HepG2 (cell line): ENCODE results near the gene THBS2. TPM values are rescaled to one million over a fixed set of nuclear protein-coding genes. Genes with fewer than 3 reads are reported as not detected.

Experiments
- BRD4 ChIP-seq: sonication (generic); formaldehyde crosslinking; IDR thresholded peaks from 2 replicates; pipeline ENCODE4 v1.4.0; 2020; ENCODE audit warnings: missing genetic modification reagents
- ELF3 ChIP-seq: IDR thresholded peaks from 2 replicates; pipeline ENCODE4 v1.6.1; 2016; ENCODE audit warnings: missing genetic modification reagents, missing compliant biosample characterization
- FOXC1 ChIP-seq: sonication (generic); formaldehyde crosslinking; IDR thresholded peaks from 2 replicates; pipeline ENCODE4 v1.8.0; 2022; ENCODE audit warnings: mild to moderate bottlenecking, missing genetic modification reagents, borderline replicate concordance
- FOXM1 ChIP-seq: sonication (generic); formaldehyde crosslinking; IDR thresholded peaks from 2 replicates; pipeline ENCODE4 v1.5.0; 2020; ENCODE audit warnings: missing genetic modification reagents
- KDM4B ChIP-seq: sonication (generic); formaldehyde crosslinking; IDR thresholded peaks from 2 replicates; pipeline ENCODE4 v1.4.0; 2020; ENCODE audit warnings: missing genetic modification reagents
- MEIS2 ChIP-seq: sonication (generic); formaldehyde crosslinking; IDR thresholded peaks from 2 replicates; pipeline ENCODE4 v1.9.0; 2021; ENCODE audit warnings: mild to moderate bottlenecking, missing genetic modification reagents
- RBFOX2 ChIP-seq: fragments of 200-400 bp; formaldehyde crosslinking; IDR thresholded peaks from 2 replicates; pipeline ENCODE4 v1.6.1; 2017; ENCODE audit warnings: low read depth, mild to moderate bottlenecking, low read length
- U2AF2 ChIP-seq: fragments of 200-400 bp; formaldehyde crosslinking; IDR thresholded peaks from 2 replicates; pipeline ENCODE4 v1.6.1; 2017; ENCODE audit warnings: low read depth, mild to moderate bottlenecking, low read length
- ZNF234 ChIP-seq: sonication (generic); formaldehyde crosslinking; conservative IDR thresholded peaks from 2 replicates; pipeline ENCODE4 v1.5.1; 2020; ENCODE audit warnings: mild to moderate bottlenecking, missing genetic modification reagents
- ZNF556 ChIP-seq: sonication (generic); formaldehyde crosslinking; IDR thresholded peaks from 2 replicates; pipeline ENCODE4 v1.4.0; 2020; ENCODE audit warnings: mild to moderate bottlenecking, missing genetic modification reagents, borderline replicate concordance
- ZNF569 ChIP-seq: sonication (generic); formaldehyde crosslinking; IDR thresholded peaks from 2 replicates; pipeline ENCODE4 v1.5.0; 2020; ENCODE audit warnings: mild to moderate bottlenecking, missing genetic modification reagents, moderate library complexity, borderline replicate concordance
- polyA plus RNA-seq, 8 experiments: library from polyadenylated mRNA; depleted of rRNA in 3 of 8; stranded (reverse) in 7 of 8; unstranded in 1 of 8; fragments of >200 nt; fragmentation: Illumina TruSeq in 4 of 8; extraction: Trizol in 4 of 8; gene quantifications; 2 replicates each; pipeline versions ENCODE4 v1.2.1 to v1.2.3, GENCODE V29; 2011 to 2016; ENCODE audit warnings: low read depth in 4 of 8, missing spikeins in 1 of 8, mixed read lengths in 1 of 8; ENCODE audit not compliant: insufficient read depth in 1 of 8
- total RNA-seq, 5 experiments: library from RNA; depleted of rRNA; stranded (reverse); fragments of >200 nt; fragmentation: Illumina TruSeq; extraction: Trizol; gene quantifications; 2 replicates each; pipeline ENCODE4 v1.2.3, GENCODE V29; 2016; ENCODE audit warnings: low read depth in 1 of 5
- TF ChIP-seq, protein P1 (sequence below): sonication (generic); formaldehyde crosslinking; IDR thresholded peaks from 2 replicates; pipeline ENCODE4 v1.9.0; 2021; ENCODE audit warnings: mild to moderate bottlenecking, missing genetic modification reagents
- TF ChIP-seq, protein P2 (sequence below): sonication (generic); formaldehyde crosslinking; IDR thresholded peaks from 2 replicates; pipeline ENCODE4 v1.4.0; 2020; ENCODE audit warnings: mild to moderate bottlenecking, missing genetic modification reagents
- TF ChIP-seq, protein P3 (sequence below): sonication (generic); formaldehyde crosslinking; IDR thresholded peaks from 2 replicates; pipeline ENCODE4 v1.4.0; 2020; ENCODE audit warnings: mild to moderate bottlenecking, missing genetic modification reagents
- TF ChIP-seq, protein P4 (sequence below), 2 experiments: IDR thresholded peaks; 2 replicates each; pipeline ENCODE4 v1.6.1; 2011 to 2012; ENCODE audit warnings: low read length in 2 of 2, borderline replicate concordance in 1 of 2, low read depth in 1 of 2, mild to moderate bottlenecking in 1 of 2, moderate library complexity in 1 of 2
- TF ChIP-seq, protein P5 (sequence below): sonication (generic); formaldehyde crosslinking; conservative IDR thresholded peaks from 2 replicates; pipeline ENCODE4 v1.8.0; 2022; ENCODE audit warnings: missing genetic modification reagents

Gene THBS2
- total and polyA plus RNA-seq, 2 of the 13 experiments (the other 11 are each of a cell fraction or from before 2014, with no cell fraction given), result 0.12 to 0.15 TPM

DNA sequence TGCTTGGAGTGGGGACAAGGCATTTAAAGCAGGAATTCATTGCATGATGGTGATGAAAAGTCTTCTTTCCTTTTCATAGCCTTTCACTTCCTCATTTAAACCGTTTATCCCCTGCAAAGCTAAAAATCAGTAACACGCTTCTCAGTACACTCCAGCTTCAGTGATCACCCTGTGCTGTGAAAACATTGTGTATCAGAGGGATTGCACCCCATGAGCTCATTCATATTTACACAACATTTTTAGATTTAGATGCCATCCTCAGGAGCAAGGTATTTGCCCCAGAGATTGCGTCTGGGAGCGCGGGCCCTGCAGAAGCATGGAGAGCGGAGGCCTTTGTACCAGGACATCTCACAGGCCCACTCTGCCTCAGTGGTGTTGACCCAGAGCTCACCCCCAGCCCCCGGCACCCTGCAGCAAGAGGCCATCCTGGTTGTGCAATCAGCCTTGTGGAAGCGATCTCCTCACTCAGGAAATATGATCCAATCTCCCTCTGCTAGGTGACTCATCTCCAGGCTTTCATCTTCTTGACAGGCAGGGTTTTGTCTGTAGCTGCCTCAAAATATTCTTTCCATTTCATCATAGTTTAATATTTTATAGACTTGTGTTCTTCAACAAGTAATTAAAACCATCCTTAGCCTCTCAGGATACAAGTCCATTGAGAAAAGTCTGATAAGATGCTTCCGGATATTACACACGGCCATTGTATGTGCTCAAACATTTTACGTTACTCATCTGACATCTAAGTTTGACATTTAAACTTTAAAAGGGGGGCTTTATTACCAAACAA lies 38.9 kb upstream of the THBS2 start (continued):
- TF ChIP-seq, protein P1, sequence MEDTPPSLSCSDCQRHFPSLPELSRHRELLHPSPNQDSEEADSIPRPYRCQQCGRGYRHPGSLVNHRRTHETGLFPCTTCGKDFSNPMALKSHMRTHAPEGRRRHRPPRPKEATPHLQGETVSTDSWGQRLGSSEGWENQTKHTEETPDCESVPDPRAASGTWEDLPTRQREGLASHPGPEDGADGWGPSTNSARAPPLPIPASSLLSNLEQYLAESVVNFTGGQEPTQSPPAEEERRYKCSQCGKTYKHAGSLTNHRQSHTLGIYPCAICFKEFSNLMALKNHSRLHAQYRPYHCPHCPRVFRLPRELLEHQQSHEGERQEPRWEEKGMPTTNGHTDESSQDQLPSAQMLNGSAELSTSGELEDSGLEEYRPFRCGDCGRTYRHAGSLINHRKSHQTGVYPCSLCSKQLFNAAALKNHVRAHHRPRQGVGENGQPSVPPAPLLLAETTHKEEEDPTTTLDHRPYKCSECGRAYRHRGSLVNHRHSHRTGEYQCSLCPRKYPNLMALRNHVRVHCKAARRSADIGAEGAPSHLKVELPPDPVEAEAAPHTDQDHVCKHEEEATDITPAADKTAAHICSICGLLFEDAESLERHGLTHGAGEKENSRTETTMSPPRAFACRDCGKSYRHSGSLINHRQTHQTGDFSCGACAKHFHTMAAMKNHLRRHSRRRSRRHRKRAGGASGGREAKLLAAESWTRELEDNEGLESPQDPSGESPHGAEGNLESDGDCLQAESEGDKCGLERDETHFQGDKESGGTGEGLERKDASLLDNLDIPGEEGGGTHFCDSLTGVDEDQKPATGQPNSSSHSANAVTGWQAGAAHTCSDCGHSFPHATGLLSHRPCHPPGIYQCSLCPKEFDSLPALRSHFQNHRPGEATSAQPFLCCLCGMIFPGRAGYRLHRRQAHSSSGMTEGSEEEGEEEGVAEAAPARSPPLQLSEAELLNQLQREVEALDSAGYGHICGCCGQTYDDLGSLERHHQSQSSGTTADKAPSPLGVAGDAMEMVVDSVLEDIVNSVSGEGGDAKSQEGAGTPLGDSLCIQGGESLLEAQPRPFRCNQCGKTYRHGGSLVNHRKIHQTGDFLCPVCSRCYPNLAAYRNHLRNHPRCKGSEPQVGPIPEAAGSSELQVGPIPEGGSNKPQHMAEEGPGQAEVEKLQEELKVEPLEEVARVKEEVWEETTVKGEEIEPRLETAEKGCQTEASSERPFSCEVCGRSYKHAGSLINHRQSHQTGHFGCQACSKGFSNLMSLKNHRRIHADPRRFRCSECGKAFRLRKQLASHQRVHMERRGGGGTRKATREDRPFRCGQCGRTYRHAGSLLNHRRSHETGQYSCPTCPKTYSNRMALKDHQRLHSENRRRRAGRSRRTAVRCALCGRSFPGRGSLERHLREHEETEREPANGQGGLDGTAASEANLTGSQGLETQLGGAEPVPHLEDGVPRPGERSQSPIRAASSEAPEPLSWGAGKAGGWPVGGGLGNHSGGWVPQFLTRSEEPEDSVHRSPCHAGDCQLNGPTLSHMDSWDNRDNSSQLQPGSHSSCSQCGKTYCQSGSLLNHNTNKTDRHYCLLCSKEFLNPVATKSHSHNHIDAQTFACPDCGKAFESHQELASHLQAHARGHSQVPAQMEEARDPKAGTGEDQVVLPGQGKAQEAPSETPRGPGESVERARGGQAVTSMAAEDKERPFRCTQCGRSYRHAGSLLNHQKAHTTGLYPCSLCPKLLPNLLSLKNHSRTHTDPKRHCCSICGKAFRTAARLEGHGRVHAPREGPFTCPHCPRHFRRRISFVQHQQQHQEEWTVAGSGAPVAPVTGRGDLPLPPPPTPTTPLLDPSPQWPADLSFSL (CRISPR knock-in tag), result no peak
- TF ChIP-seq MEIS2 (CRISPR knock-in tag), result peak; percentile 97
- peak; percentile 92 for TF ChIP-seq ELF3 (CRISPR knock-in tag)
- TF ChIP-seq FOXM1 (CRISPR knock-in tag), result no peak
- TF ChIP-seq, protein P2, sequence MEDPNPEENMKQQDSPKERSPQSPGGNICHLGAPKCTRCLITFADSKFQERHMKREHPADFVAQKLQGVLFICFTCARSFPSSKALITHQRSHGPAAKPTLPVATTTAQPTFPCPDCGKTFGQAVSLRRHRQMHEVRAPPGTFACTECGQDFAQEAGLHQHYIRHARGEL (CRISPR knock-in tag), result no peak
- TF ChIP-seq ZNF234 (CRISPR knock-in tag), result no peak
- TF ChIP-seq BRD4 (CRISPR knock-in tag), result peak; percentile 95
- TF ChIP-seq, protein P3, sequence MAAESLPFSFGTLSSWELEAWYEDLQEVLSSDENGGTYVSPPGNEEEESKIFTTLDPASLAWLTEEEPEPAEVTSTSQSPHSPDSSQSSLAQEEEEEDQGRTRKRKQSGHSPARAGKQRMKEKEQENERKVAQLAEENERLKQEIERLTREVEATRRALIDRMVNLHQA, result no peak
- TF ChIP-seq, protein P4, sequence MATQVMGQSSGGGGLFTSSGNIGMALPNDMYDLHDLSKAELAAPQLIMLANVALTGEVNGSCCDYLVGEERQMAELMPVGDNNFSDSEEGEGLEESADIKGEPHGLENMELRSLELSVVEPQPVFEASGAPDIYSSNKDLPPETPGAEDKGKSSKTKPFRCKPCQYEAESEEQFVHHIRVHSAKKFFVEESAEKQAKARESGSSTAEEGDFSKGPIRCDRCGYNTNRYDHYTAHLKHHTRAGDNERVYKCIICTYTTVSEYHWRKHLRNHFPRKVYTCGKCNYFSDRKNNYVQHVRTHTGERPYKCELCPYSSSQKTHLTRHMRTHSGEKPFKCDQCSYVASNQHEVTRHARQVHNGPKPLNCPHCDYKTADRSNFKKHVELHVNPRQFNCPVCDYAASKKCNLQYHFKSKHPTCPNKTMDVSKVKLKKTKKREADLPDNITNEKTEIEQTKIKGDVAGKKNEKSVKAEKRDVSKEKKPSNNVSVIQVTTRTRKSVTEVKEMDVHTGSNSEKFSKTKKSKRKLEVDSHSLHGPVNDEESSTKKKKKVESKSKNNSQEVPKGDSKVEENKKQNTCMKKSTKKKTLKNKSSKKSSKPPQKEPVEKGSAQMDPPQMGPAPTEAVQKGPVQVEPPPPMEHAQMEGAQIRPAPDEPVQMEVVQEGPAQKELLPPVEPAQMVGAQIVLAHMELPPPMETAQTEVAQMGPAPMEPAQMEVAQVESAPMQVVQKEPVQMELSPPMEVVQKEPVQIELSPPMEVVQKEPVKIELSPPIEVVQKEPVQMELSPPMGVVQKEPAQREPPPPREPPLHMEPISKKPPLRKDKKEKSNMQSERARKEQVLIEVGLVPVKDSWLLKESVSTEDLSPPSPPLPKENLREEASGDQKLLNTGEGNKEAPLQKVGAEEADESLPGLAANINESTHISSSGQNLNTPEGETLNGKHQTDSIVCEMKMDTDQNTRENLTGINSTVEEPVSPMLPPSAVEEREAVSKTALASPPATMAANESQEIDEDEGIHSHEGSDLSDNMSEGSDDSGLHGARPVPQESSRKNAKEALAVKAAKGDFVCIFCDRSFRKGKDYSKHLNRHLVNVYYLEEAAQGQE (IDR thresholded peaks at IDR 0.05; ENCODE audit: borderline replicate concordance in 1 of 2, low read depth in 1 of 2, low read length in 2 of 2), result peak in 1 of 2 experiments; percentile 56; a peak in 1 of 4 replicates
- no peak for TF ChIP-seq U2AF2
- TF ChIP-seq RBFOX2, result peak; percentile 72
- peak; percentile 83; the same call in 1 of the 2 replicates for TF ChIP-seq ZNF556
- TF ChIP-seq, protein P5, sequence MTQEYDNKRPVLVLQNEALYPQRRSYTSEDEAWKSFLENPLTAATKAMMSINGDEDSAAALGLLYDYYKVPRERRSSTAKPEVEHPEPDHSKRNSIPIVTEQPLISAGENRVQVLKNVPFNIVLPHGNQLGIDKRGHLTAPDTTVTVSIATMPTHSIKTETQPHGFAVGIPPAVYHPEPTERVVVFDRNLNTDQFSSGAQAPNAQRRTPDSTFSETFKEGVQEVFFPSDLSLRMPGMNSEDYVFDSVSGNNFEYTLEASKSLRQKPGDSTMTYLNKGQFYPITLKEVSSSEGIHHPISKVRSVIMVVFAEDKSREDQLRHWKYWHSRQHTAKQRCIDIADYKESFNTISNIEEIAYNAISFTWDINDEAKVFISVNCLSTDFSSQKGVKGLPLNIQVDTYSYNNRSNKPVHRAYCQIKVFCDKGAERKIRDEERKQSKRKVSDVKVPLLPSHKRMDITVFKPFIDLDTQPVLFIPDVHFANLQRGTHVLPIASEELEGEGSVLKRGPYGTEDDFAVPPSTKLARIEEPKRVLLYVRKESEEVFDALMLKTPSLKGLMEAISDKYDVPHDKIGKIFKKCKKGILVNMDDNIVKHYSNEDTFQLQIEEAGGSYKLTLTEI (CRISPR knock-in tag), result no peak
- TF ChIP-seq FOXC1 (CRISPR knock-in tag), result no peak
- TF ChIP-seq ZNF569 (CRISPR knock-in tag), result no peak
- peak; percentile 84 for TF ChIP-seq KDM4B (CRISPR knock-in tag)
